Cerebellar nuclear complex (tissue), 1 donor: ENCODE measurements around the gene ABI2.
"Not testable (repeated sequence)": the region's sequence is repeated elsewhere in the genome, so short reads cannot be mapped to it uniquely, and the experiment has no call there.

ENCODE experiments used
- DNase-seq, 2 experiments: peaks; one replicate each; lab custom pipeline; 2025; lab: John Stamatoyannopoulos, UW

ABI2 gene

GRCh38 chr2:203327901-203328759 is at the start of gene ABI2:
Gene ABI2, plus strand, starts transcription at chr2:203328394. Its CDS starts 121 bp downstream, at chr2:203328515.
- DNase-seq: peak; percentile 16 to 19

- DNase-seq: no peak
These were observed 48.9 kb upstream of the ABI2 start for GRCh38 chr2:203279288-203279687.

GRCh38 chr2:203280428-203281064 is 47.6 kb upstream of the ABI2 start:
- no peak for DNase-seq

- no peak for DNase-seq
These were observed 46.1 kb upstream of the ABI2 start for GRCh38 chr2:203282101-203282500.

- DNase-seq: no peak
These were observed 41.7 kb upstream of the ABI2 start for GRCh38 chr2:203286532-203286931.

- DNase-seq: no peak
These were observed 26.5 kb upstream of the ABI2 start for GRCh38 chr2:203301667-203302066.

- not testable (repeated sequence) for DNase-seq
These were observed 25.6 kb upstream of the ABI2 start for GRCh38 chr2:203302586-203302985.

GRCh38 chr2:203310688-203311436 is 17.3 kb upstream of the ABI2 start:
- no peak for DNase-seq

GRCh38 chr2:203326356-203326755 is 1.8 kb upstream of the ABI2 start:
- DNase-seq: no peak

GRCh38 chr2:203327582-203327900 is 653 bp upstream of the ABI2 start:
- no peak for DNase-seq

- DNase-seq: no peak
These were observed 756 bp downstream of the ABI2 start for GRCh38 chr2:203328760-203329540.

- DNase-seq: no peak
These were observed 2.2 kb downstream of the ABI2 start for GRCh38 chr2:203330434-203330833.

GRCh38 chr2:203338322-203338721 is 10.1 kb downstream of the ABI2 start:
- no peak for DNase-seq

GRCh38 chr2:203340791-203341487 is 12.7 kb downstream of the ABI2 start:
- no peak for DNase-seq

GRCh38 chr2:203341741-203342310 is 13.6 kb downstream of the ABI2 start:
- DNase-seq: no peak

GRCh38 chr2:203342374-203342773 is 14.2 kb downstream of the ABI2 start:
- DNase-seq: not testable (repeated sequence)

GRCh38 chr2:203344667-203345066 is 16.5 kb downstream of the ABI2 start:
- DNase-seq: no peak

- no peak for DNase-seq
These were observed 18.4 kb downstream of the ABI2 start for GRCh38 chr2:203346612-203347011.

GRCh38 chr2:203347375-203347774 is 19.2 kb downstream of the ABI2 start:
- DNase-seq: no peak

GRCh38 chr2:203352604-203353255 is 24.5 kb downstream of the ABI2 start:
- DNase-seq: no peak
